Osteocyte (in vitro differentiated cells): ENCODE results near the gene SLC4A7. TPM values are rescaled to one million over a fixed set of nuclear protein-coding genes. Genes with fewer than 3 reads are reported as not detected.

Experiments used
- DNase-seq: peaks from one replicate; pipeline ENCODE4 v3.0.0; 2021; ENCODE audit warnings: mixed read lengths; ENCODE audit not compliant: unreplicated experiment; ENCODE audit errors: extremely low spot score
- H3K27ac Mint-ChIP-seq: one replicate; pipeline ENCODE4 v1.8.0; 2021; ENCODE audit warnings: mild to moderate bottlenecking, mixed read lengths; ENCODE audit not compliant: unreplicated experiment
- H3K27me3 Mint-ChIP-seq: one replicate; pipeline ENCODE4 v1.8.0; 2021; ENCODE audit warnings: mixed read lengths; ENCODE audit not compliant: unreplicated experiment
- H3K36me3 Mint-ChIP-seq: one replicate; pipeline ENCODE4 v1.8.0; 2021; ENCODE audit warnings: mixed read lengths; ENCODE audit not compliant: unreplicated experiment
- H3K4me1 Mint-ChIP-seq: one replicate; pipeline ENCODE4 v1.8.0; 2021; ENCODE audit warnings: mixed read lengths; ENCODE audit not compliant: unreplicated experiment
- H3K4me3 Mint-ChIP-seq: one replicate; pipeline ENCODE4 v1.8.0; 2021; ENCODE audit warnings: mild to moderate bottlenecking, moderate library complexity, mixed read lengths; ENCODE audit not compliant: unreplicated experiment
- H3K9me3 Mint-ChIP-seq: one replicate; pipeline ENCODE4 v1.8.0; 2021; ENCODE audit warnings: mixed read lengths; ENCODE audit not compliant: unreplicated experiment
- total RNA-seq: library from RNA; stranded (reverse); gene quantifications from 2 replicates; pipeline ENCODE4 v1.2.1, GENCODE V29; 2021
- TF ChIP-seq, protein P1 (sequence below): fragments of 200-600 bp; sonication (generic); IDR thresholded peaks from 2 replicates; pipeline ENCODE4 v1.5.0; 2021; ENCODE audit warnings: antibody characterized with exemption, mild to moderate bottlenecking, moderate library complexity

Gene SLC4A7
- total RNA-seq, 1 donor from 2014 or later: 83.7 TPM

DNA sequence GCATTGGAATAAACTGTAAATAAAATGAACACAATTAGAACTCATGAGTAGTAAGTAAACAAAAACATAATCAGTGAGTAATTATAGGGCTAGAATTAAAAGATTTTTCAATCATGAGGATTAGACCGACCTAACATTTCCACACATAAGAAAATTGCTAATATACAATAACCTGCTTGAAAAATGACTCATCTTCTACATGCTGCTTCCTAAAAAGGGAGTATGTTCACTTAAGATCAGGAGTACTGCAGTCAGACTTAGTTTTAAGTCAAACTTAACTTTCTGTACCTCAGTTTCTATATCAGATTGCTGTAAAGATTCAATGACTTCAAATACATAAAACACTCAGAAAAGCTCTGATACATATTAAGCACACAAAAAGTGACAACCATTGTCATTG is 92.4 kb downstream of the SLC4A7 start:
- Mint-ChIP-seq H3K27ac (no peak overlapping the region), H3K4me3 (no peak overlapping the region), H3K36me3 (peaks cover 51% of the 10 kb centered on the region), H3K27me3 (no peaks in the 10 kb centered on the region), H3K4me1 (peaks cover 8% of the 10 kb centered on the region), H3K9me3 (no peaks in the 10 kb centered on the region)
- TF ChIP-seq, protein P1, sequence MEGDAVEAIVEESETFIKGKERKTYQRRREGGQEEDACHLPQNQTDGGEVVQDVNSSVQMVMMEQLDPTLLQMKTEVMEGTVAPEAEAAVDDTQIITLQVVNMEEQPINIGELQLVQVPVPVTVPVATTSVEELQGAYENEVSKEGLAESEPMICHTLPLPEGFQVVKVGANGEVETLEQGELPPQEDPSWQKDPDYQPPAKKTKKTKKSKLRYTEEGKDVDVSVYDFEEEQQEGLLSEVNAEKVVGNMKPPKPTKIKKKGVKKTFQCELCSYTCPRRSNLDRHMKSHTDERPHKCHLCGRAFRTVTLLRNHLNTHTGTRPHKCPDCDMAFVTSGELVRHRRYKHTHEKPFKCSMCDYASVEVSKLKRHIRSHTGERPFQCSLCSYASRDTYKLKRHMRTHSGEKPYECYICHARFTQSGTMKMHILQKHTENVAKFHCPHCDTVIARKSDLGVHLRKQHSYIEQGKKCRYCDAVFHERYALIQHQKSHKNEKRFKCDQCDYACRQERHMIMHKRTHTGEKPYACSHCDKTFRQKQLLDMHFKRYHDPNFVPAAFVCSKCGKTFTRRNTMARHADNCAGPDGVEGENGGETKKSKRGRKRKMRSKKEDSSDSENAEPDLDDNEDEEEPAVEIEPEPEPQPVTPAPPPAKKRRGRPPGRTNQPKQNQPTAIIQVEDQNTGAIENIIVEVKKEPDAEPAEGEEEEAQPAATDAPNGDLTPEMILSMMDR: no peak
- DNase-seq: no peak

DNA sequence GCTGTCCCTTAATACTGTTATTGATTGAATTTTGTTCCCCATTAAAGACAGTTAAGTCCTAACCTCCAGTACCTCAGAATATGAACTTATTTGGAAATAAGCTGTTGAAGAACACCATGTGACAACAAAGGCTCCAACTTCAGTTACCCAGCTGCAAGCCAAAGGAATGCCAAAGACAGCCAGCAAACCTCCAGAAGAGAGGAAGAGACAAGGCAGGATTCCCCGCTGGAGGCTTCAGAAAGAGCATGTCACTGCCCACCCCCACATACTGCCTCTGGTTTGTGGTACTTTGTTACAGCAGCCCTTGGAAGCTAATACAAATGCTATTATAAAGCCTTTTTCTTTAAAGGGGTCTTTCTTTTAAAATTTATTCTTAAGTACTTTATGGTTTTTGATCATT is 96.6 kb downstream of the SLC4A7 start:
- Mint-ChIP-seq H3K4me3 (no peak overlapping the region), H3K4me1 (peaks cover 8% of the 10 kb centered on the region), H3K27ac (peak overlapping the region; percentile 76), H3K9me3 (no peaks in the 10 kb centered on the region), H3K27me3 (no peaks in the 10 kb centered on the region), H3K36me3 (peaks cover 58% of the 10 kb centered on the region)
- DNase-seq: no peak
- TF ChIP-seq, protein P1: no peak

DNA sequence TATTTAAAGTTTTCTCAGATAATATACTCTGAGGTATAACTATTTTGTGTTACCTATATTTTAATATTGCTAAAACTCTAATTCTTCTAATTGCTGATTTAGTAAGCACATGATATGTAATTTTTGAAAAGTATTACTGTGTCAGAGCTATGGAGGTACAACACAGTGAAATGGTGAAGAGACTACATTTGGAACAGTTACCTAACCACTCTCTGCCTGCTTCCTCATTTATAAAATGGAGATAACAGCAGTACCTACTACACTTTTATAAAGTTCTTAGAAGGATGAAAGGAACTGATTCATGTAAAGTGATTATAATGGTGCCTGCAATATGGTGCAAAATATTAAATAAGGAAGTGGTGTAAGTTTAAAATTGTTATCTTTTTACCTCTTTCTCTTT is 98.7 kb downstream of the SLC4A7 start:
- DNase-seq: no peak
- peaks cover 51% of the 10 kb centered on the region for H3K36me3 Mint-ChIP-seq
- TF ChIP-seq, protein P1: no peak
- H3K4me1 Mint-ChIP-seq: peaks cover 2% of the 10 kb centered on the region
- no peak overlapping the region for H3K27ac Mint-ChIP-seq
- H3K27me3 Mint-ChIP-seq: no peaks in the 10 kb centered on the region
- H3K9me3 Mint-ChIP-seq: no peaks in the 10 kb centered on the region
- H3K4me3 Mint-ChIP-seq: no peak overlapping the region

DNA sequence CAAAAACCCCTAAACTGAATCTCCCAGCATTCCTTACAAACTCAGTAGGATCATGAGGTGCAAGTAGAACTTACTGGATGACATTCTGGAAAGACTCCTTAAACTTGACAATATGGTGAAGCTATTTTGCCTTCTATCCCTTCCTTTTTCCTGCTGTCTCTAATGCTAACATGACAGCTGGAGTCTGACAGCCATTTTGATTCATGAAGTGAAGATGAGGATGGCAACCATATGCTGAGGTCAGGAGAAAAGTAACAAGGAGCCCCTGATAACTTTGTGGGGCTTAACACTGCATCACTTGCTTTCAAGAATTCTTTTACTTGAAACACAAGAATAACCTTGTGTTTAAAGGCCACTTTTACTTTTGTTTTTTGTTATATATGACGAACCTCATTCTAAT is 100.0 kb downstream of the SLC4A7 start:
- Mint-ChIP-seq H3K4me1 (peaks cover 2% of the 10 kb centered on the region), H3K4me3 (no peak overlapping the region), H3K27me3 (no peaks in the 10 kb centered on the region), H3K9me3 (no peaks in the 10 kb centered on the region), H3K27ac (no peak overlapping the region), H3K36me3 (peaks cover 46% of the 10 kb centered on the region)
- TF ChIP-seq, protein P1: no peak
- DNase-seq: no peak

DNA sequence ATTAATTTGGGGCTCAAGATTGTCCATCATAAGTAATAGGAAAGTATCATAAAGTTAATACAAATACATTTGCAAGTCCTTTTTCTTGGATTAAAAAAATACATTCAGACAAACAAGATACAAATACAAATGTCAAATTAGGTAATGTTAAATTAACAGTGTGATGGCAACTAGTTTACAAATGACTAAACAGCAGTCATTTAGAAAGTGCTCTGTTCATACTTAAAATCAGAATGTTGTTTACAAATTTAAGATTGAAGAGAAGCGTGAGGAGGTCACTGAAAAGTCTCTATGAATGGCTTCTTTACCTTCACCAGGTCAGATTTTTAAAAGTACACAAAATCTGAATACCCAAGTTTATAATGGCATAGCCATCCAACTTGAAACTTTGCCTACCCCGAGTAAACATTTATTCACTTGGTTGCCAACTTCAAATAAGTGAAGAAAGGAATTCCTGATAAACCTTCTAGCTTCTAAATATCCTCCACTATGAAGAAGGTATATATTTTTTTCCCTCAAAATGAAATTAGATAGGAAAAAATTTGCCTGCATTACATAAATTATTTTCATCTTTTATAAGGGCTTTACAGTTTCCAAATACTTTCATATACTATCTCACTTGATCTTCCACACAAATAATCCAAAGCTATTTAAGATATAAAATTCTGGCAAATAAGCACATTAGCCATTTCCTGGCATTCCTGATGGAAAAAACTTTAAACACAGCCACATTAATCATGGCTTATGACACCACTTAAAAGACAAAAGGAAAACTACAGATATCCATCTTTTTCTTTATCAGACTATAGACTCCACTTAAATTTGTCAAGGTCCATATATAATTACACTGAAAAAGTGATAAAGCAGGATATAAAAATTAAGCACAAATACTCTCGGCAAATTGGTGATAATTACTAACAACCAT is 103.5 kb downstream of the SLC4A7 start:
- Mint-ChIP-seq H3K36me3 (peaks cover 41% of the 10 kb centered on the region), H3K4me3 (no peak overlapping the region), H3K27me3 (no peaks in the 10 kb centered on the region), H3K27ac (no peak overlapping the region), H3K4me1 (no peaks in the 10 kb centered on the region), H3K9me3 (no peaks in the 10 kb centered on the region)
- no peak for DNase-seq
- TF ChIP-seq, protein P1: no peak
